ACHN (cell line): ENCODE data around the gene CCDC90B.

Source experiments
- DNase-seq: peaks from one replicate; pipeline ENCODE4 v3.0.0-alpha.2; 2015
- in situ Hi-C: cut with HindIII; loops from 2 replicates; pipeline ENCODE4 v1.10.0; 2017; ENCODE audit warnings: low sequenced_read_pairs, low pct_ligation_motif_present, low pct_unique_long_range_greater_than_20kb

Gene CCDC90B

DNA sequence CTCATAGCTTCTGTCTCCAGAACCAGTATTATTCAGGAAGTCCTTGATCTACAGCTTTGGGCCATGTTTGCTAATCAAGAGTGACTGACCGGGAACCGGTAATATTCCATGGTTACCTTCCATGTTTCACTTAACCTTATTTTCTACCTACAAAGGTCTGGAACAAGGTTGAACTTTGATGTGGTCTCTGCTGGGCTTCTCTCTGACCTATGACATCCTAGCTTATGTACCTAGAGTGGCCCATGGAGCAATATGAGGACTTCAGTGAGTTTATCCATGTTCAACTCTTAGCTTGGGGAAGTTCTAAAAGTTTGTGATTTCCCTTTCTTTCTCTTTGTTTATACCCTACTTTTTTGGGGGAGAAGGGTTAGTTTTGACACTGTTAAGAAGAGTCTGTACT is 33.2 kb downstream of the CCDC90B start:
- DNase-seq, result no peak
- in situ Hi-C loops, result no loop called here

DNA sequence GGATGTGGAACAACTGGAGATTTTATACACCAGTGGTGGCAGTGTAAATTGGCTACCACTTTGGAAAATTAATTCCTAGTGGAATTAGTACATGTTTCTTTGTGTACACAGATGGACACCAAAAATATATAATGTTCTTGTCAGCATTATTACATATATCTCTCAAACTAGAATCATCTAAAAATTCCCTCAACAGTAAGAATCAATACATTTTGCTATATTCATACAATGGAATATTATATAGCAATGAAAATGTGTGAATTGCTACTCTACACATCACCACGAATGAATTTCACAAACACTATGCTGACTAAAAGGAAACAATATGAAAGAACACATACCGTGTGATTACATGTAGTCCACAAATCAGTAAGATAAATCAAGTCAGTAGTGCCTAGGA is 33.9 kb downstream of the CCDC90B start:
- no peak for DNase-seq
- in situ Hi-C loops, result no loop called here

DNA sequence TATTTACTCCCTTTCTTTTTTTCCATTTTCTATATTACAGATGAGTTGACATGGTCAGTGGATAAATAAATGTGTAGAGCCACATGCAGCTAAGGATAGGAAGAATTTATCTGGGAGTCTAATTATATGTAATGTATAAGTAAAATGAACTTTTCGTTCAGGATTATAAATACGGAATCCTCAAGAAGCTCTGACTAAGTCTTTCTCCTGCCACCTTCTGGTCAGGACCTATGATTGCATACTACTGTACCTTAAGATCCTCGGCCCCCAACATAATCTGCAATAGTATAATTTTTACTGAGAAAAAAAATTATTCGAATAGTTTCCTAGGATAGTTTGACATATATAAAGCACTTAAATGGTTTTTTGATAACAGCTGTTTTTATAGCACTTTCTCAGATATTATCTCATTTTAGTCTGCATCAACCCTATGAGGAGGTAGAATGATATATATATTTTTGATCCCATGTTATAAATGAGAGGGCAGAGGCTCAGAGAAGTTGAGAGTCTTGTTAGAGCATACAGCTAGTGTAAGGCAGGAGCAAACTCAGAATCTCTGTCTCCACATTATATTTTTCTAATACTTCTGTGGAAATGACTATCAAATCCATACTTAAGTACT is 36.1 kb downstream of the CCDC90B start:
- in situ Hi-C loops, result no loop called here
- DNase-seq, result peak; percentile 51

DNA sequence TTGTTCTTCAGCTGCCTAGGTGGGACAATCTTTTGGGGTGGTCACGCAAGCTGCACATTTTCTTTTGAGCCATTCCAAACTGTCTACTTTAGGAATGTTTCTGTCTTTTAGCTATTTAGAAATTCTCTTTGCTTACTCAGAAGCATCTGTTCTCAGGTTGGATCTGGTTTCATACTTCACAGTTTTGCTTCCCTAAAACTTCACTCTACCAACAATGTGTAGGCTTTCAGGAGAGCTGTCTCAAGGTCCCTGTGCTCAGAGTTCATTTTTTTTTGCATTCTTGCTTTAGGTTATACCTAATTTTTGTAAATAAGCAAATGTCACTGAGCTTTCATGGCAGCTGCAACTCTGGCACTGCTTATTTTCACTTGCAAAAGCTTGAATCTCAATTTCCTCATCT is 36.7 kb downstream of the CCDC90B start:
- DNase-seq, result no peak
- in situ Hi-C loops, result no loop called here

DNA sequence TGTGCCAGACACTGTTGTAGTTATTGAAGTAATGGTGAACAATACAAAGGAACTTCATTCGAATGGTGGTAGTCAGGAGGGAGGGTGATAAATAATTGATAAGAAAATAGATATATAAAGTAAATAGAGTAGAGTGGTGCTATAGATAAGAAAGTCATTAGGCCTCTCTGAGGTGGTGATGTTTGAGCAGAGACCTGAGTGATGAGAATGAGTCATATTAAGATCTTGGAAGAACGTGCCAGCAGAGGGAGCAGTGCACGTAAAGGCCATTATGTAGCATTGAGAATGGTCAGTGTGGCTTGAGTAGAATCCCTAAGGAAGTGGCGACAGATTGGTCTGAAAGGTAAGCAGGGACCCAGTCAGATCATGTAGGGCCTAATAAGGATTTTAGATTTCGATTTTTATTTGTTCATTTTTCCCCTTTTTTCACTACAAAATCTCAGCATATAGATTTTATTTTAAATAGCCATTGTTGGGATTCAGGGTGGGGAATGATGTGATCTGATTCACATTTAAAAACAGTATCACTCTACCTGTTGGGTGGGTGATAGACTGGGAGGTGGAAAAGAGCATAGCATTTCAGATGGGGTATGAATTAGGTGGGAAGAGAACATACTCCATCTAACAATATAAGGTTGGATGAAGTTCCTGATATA is 44.7 kb downstream of the CCDC90B start:
- in situ Hi-C loops, result no loop called here
- peak; percentile 70 for DNase-seq

DNA sequence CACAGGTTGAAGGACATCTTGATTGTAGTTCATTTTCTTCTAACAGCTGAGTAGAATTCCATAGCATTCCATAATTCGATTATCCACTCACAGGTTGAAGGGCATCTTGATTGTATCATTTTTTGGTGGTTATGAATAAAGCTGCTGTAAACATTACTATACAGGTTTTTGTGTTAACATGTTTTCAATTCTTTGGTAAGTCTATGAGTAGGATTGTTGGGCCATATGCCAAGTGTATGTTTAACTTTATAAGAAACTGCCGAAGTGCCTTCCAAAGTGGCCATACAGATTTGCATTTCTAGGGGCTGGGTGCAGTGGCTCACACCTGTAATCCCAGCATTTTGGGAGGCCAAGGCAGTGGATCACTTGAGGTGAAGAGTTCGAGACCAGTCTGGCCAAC is 48.1 kb downstream of the CCDC90B start:
- DNase-seq, result no peak
- in situ Hi-C loops, result no loop called here

DNA sequence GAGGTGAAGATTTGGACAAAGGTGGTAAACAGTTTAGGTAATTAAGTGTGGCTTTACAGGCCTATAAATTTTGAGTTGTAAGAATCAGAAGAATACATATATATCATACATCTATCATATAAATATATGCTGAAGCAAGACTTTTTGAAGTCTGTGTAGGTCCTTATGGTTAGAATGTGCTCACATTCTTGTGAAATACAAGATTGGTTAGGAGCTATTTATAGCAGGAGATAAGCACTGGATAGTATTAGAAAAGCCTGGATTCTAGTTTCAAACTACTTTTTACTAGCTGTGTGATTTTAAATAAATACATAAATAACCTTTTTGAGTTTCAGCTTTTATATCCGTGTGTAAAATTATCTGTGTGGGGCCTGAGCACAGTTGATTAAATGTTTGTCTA is 50.3 kb downstream of the CCDC90B start:
- no peak for DNase-seq
- in situ Hi-C loops, result no loop called here

DNA sequence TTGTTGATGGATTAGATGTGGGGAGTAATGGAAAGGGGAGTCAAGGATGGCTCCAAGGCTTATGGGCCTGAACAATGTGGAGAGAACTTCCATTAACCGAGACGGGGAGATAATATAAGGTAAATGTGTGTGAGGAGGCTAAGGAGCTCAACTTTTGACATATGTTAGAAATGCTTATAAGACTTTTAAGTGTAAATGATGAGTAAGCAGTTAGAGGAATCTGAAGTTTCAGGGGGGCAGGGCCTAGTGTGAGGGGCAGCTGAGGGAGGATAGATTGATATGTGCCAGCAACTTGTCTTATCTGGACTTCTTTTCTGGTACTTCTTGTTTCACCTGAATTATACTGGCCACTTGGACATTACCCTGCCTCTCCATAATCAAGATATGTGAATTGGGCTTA is 62.7 kb downstream of the CCDC90B start:
- in situ Hi-C loops, result no loop called here

DNA sequence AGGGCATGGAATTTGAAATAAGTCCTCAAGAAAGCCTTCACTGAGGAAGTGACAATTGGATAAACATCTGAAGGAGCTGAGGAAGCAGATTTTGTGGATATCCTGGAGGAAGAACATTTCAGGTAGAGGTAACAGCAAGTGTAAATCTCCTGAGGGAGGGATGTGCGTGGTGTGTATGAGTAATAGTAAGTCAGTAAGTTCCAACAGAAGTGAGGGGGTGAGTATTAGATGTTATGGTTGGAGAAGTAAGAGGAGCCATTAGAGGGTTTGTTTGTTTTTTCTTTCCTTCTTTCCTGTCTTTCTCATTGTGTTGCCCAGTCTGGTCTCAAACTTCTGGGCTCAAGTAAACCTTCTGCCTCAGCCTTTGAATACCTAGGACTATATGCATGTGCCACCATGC is 63.7 kb downstream of the CCDC90B start:
- no peak for DNase-seq
- in situ Hi-C loops, result no loop called here

More for the DNA sequence above, 62.7 kb downstream of the CCDC90B start:
- no peak for DNase-seq

DNA sequence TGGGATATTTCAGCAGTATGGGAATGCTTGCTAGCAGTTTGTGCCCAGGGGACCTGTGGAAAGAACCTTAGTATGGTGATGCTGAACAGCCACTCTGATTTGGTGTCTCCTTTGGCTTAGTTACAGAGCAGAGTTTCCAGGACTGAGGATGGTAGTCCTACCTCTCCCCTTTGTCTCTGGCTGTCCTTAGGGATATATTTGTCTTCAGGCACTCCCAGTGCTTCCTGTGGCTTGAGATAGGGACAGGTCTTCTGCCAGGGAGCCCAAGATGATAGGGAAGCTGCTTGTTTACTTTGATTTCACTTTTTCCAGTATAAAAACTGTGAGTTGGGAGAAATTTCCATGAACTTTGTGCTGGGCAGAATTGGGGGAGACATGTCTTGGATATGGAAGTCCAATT is 64.5 kb downstream of the CCDC90B start:
- in situ Hi-C loops, result no loop called here
- no peak for DNase-seq

DNA sequence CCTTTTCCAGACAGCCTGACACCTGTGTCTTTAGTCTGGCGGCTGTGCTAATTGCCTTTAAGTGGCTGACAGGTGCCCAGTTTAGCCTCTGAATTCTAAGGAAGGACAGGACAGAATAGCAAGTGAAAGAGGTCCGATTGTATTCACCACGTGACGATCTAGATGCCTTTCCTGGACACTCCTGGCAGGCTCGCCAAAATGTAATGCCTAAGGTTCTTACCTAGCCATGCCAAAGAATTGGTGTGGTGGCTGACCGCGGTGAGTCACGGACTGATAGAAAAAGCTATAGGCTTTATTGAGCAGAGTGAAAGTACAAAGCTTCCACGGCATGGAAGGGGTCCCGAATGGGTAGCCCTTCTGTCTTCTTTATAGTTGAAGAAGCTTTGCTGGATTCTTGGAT is 65.9 kb downstream of the CCDC90B start:
- DNase-seq, result no peak

DNA sequence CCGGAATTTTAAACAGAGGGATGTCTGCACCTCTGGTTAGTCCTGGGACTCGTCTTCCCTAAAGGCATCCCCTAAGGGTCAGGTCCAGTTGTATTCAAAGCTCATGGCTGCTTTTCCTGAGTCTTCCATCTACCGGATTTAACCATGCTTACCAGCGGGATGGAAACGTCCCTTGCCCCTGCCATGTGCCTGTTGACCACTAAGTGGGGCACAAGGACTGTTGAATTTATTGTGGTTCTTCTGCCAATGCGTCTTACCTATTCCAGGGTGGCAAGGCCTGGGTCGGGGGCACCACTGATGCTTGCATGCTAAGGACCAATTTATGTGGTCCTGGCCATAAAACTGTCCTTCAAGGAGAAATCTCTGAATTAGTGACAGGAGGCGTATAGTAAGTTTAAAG is 67.1 kb downstream of the CCDC90B start:
- in situ Hi-C loops, result no loop called here
- DNase-seq, result peak; percentile 1

More for the DNA sequence above, 65.9 kb downstream of the CCDC90B start:
- in situ Hi-C loops, result no loop called here
